Activated T-cell treated with anti-CD3 and anti-CD28 coated beads, Interleukin-2, amount 50 U/mL, for 48 hours (primary cell): ENCODE measurements around the gene ODAD2.
A peak's percentile ranks its signal among the peaks of the same experiment; 100 is the strongest.
"Not testable (repeated sequence)": the region's sequence is repeated elsewhere in the genome, so short reads cannot be mapped to it uniquely, and the experiment has no call there.

ENCODE experiments used
- DNase-seq, 2 experiments: peaks; one replicate each; pipeline ENCODE4 v3.0.0-alpha.2; 2020

Gene ODAD2

DNA sequence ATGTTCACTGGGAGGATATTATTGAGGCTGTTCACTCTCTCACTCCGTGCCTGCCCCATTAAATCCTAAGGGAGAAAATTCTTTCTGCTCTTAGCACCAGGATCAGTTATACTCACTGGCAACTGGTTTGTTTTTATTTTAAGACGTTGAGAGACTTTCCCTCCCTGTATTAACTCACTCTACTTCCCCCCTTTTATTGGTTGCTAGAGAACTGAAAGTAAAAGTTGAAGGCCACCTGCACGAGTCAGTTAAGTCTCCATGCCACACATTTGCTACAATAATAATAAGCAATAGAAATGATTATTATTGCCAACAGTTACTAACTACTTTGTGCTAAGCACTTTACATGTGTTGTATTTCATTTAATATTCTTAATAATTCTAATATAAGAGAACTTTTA lies 40.5 kb downstream of the ODAD2 start:
- DNase-seq: not testable (repeated sequence)

DNA sequence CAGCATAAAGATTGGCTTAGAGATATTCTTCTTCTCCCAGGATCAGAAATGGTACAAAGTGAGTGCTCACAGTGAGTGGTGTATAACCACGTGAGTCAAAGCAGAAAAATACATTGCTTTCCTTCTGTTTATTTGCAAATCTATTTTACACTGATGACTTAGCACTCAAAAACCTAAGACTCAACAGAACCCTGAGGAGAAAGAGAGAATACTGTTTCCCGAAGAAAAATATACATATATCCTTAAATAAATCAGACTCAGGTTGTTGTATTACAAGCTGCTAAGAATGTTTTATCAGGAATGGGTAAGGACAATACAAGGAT lies 48.7 kb downstream of the ODAD2 start:
- no peak for DNase-seq

DNA sequence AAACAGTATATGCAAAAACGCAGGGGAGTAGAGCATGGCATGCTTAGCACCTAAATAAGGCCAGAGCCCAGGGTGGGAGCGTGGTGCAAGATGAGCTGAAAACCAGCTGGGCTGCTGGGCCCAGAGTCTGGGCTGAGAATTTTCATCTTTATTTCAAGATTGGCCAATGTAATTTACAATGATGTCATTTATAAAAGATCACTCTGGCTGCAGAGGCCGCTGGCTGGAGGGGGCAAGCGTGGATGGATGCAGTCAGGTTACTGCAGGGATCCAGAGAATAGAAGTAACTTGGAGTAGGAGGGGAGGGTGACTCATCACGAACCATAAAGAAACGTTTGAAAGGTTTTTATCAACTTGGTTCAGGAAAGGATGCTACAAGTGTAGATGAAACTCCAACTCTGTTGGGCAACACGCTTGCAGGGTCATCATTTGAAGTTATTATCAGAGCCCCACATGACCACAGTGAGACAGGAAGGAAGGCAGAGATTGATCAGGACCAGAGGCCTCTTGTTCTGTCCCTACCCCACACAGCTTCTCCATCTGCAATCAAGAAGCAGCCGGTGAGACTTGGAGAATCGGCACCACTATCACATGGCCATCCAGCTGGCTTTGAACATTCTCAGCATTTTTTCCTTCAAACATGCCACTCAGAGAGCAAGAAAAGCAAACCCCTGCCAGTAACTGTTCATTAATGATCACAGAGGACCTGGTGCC lies 49.2 kb downstream of the ODAD2 start:
- DNase-seq: no peak

DNA sequence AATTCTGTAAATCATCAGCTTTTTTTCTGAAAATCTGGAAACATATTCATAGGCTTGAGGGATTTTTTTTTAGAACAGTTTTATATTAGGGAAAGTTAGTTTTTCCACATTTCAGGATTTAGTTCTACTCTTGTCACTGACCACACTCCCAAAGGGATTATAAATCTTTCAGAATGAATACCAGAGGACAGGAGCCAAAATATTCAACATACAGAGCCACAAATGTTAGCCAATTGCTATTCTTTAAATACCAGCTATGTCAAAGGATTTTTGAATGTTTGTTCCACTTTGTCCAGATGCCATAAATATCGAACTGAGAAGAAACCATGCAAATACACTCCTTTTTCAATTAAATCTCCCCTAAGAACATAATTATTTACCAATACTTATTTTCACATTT lies 50.7 kb downstream of the ODAD2 start:
- no peak for DNase-seq

DNA sequence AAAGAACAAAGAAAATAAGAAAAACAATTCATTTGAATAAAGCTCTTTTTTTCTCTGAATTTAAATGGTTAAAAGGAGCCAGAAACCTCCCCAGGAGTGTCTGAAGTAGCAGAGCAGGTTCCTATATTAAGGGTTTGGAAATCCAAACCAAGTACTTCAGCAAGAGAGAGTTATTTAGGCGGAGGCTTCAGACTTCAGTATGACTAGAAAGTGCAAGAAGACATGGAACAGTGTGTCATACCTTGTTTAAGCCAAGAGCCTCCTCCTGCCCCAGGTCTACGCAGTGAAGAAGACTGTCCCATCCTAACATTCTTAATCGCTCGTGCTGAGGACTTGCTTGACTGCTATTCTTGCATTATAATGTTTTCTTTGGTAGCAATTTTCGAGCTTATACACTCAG lies 51.3 kb downstream of the ODAD2 start:
- DNase-seq: no peak

DNA sequence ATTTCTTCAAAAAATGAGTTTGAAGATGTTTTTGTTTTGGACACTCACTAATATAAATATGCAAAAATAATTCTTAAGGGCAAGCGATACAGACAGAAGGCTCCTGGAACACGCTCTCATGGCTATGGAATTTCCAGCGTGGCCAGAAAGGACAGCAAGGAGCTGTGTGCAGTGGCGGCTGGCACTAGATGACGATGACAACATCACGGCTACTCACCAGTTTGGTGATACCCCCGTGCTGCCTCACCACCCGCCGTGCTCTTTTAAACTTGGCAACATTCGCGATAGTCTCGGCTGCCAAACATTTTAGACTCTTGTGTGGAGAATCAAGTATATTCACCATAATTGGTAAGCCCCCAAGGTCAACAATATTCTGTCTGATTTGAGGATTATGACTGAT lies 54.9 kb downstream of the ODAD2 start:
- DNase-seq: no peak

DNA sequence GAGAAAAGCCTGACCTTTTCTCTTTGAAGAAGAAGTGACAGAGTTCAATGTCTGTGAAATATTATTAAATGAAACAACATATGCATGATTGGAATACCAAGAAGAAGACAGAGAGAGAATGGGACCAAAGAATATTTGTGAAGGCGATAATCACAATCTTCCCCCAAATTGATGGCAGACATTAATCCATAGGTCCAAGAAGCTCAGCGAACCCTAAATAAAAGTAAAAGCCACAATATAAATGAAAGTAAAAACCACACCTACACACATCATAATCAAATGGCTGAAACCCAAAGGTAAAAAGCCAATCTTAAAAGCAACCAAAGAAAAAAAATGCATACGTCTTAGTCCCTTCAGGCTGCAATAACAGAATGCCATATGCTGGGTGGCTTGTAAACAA lies 84.0 kb downstream of the ODAD2 start:
- no peak for DNase-seq

DNA sequence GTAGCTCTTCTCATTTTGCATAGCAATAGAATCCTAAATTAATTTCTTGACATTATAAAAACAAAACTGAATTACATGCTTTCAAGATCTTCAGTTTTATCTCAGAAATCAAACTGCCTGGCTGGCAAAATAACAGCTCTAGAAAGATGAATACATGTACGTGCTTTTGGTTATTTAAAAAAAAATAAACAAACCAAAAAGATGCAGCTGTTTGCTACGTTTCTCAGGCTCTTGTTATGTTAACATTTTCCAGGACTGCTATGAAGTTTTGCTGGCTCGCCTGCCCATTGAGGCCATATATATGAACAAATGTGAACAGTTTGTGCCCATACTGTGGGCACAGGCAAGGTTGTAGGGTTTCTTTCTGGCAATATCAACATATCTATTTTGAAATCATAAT lies 86.6 kb downstream of the ODAD2 start:
- DNase-seq: no peak

DNA sequence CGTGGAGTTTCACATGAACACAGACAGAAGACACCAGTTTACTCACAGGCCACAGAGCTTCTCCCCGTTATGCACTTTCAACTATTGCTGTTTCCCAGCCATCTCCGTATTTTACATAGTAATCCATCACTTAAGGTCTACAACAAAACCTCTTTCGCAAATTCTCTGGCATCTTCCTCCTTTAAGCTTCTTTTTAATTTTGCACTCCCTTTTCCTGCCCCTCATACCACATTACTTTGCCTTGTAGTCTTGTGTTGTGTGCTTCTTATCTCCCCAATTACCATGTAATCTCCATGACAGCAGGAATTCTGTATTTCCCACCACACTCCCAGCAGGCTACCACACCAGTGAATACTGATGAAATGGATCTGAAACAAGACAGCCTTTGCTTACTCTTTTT lies 87.3 kb downstream of the ODAD2 start:
- no peak for DNase-seq

DNA sequence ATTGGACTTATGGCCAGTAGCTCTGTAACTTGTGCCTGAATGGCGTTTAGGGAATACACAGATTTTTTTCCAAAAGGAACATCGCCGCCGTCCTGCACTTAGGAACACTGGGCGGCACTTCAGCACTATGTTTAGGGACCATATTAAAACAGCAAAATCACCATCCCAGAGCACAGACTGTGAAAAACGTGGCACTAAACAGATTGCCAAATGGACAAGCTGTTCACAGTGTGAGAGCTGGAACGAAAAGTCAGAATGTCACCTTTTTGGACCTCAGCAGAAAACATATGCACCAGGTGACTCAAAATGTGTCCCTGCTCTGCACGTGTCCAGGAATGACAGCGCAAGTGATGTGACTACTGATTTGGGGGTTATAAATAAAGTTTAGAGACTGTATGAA lies 87.9 kb downstream of the ODAD2 start:
- DNase-seq: no peak

DNA sequence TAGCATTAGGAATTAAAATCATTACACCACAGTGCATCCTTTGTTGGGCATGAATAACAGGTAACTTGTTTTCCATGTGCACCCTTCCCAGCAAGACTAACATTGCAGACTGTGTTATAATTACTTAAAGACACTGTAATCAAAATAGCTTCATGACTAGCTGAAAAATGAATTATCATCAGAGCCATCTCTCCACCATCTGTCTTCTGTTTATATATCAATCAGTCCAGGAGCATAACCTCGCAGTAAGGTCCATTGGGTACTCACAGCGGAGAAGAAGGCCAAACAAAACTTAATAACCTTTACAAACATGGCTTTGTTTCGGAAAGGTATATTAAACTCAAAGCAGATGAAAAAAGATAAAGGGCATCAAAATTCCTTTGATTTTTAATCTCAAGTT lies 90.6 kb downstream of the ODAD2 start:
- no peak for DNase-seq

DNA sequence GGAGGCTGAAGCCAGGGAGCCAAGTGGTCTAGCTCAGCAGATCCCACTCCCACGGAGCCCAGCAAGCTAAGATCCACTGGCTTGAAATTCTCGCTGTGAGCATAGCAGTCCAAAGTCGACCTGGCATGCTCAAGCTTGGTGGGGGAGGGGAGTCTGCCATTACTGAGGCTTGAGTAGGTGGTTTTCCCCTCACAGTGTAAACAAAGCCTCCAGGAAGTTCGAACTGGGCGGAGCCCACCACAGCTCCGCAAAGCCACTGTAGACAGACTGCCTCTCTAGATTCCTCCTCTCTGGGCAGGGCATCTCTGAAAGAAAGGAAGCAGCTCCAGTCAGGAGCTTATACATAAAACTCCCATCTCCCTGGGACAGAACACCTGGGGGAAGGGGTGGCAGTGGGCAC lies 99.4 kb downstream of the ODAD2 start:
- DNase-seq: peak in 1 of 2 experiments; percentile 16

DNA sequence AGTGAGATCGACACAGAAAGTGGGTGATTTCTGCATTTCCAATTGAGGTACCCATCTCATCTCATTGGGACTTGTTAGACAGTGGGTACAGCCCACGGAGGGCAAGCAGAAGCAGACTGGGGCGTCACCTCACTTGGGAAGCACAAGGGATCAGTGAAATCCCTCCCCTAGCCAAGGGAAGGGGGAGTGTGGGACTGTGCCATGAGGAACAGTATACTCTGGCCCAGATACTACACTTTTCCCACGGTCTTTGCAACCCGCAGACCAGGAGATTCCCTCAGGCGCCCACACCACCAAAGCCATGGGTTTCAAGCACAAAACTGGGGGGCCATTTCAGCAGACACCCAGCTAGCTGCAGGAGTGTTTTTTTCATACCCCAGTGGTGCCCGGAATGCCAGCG lies 99.8 kb downstream of the ODAD2 start:
- DNase-seq: no peak

DNA sequence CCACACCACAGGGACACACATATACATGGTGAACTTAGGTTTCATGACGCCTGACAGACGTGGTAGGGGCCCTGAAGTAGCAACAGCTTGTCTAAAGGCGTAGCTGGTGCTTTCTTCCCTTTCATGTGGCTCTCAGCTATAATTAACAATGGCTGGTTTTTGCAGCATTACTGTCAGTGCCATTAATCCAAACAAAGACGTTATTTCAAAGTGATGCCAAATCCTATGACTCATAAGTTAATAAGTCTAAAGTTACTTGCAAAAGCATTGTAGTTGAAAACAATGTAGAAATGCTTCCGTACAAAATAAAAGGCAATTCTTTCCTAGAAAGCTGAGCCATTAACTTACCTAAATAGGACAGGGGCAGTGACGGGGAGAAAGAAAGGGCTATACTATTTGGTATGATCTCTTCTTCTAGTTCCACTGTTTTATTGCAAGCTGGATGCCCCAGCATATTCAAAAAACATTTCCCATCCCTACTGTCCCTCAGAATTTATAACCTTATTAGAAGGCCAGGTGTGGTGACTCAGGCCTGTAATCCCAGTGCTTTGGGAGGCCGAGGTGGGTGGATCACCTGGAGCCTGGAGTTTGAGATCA lies 105.4 kb downstream of the ODAD2 start:
- no peak for DNase-seq

DNA sequence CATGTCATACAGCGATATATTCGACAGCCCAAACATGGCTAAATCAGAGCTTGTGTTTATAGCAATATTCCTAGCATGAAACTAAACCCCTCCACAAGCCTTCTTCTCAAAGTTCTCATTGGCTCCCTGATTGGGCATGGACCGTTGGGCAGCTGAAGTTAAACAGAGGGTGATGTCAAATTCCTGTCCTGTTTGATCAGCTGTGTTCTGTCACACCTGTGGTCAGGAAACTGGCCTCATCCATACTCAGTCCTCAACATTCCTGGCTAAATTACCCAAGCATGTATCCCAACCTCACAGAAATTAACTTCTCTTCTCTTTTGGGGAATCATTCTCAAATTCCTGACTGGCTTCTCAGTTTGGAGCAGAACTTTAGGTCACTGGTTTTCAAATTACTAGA lies 107.9 kb downstream of the ODAD2 start:
- no peak for DNase-seq

DNA sequence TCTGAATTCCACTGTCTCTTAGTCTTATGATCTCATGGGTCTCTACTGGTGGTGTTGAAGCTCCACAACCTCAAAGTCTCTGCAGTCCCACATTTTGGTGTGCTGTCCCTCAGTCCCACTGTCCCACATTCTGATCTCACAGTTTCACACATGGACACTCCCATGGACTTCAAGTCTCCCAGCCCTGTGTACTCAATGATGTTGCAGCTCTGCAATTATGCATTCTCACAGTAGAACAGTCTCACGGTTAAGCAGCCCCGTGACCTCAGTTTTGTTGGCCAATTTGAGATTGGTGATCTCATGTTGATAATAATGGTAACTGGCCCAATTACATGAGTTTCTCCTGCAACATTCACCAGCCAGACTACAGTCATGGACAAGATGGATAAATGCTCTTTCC lies 109.4 kb downstream of the ODAD2 start:
- DNase-seq: no peak

DNA sequence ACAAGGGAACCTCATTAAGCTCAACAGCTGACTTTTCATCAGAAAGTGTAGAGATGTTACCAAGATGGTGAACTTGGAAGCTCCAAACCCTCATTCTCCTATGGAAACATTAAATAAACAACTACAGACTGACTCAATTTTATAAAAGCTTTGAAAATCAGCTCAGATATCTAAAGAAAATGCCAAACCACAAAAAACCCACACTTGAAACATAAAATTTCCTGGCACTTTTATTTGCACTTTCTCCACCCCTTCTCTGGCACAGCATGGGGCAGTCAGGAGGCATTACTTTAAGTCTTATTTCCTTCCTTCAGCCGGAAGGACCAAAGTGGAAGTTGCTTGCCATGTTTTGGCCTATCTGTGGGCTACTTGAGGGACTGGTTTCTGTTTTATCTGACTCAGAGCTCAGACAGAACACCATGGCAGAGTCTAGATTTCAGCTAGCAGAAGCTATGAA lies 114.7 kb downstream of the ODAD2 start:
- no peak for DNase-seq

DNA sequence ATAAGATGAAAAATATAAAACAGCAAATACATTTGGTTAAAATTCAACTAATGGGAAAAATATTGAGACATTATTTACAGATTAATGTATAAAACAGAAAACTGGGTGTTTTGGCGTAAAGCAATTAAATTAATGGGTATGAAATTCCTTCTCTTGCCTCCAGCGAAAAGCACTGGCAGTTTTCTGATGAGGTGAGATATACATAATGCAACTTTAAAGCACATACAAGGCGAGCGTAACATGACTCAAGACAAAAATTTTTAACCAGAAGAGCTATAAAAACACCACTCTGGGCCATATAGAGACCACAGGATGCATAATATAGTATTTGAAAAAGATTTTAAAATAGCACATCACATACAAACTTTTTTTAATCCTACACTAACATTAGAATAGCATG lies 120.6 kb downstream of the ODAD2 start:
- no peak for DNase-seq

DNA sequence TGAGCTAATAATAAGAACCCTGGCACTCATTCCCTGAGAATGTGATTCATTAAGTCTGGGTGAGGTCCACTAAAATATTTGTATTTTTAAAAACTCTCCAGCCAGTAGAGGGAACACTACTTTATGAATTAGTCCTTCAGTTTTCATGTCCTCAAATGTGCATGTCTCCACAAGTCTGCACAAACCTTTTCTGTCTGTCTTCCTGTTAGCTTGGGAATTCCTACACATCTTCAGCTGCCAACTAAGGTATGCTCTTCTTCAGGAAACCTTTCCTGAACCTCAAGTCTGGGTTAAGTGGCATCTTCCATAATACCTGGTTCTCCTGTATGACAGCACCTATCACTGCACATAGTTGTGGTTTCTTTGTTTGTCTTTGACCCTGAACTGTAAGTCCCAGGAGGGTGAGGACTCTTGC lies 133.7 kb downstream of the ODAD2 start:
- DNase-seq: no peak

DNA sequence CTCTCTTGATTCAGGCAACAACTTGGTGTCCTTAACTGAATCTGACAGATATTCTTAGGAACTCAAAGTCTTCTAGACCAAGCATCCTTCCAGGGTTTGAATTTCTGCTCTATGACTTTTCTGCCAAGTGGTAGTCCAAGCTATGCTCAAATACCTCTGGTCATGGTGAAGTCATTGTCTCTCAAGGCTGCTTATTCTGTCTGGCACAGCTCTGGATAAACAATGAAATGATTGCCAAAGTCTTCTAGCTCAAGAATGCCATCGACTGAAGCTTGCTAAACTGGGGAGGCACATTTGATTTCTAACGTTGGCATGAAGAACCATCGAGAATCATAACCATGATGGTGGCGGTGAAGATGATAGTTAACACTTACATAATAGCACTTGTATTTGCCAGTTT lies 137.1 kb downstream of the ODAD2 start:
- DNase-seq: no peak

DNA sequence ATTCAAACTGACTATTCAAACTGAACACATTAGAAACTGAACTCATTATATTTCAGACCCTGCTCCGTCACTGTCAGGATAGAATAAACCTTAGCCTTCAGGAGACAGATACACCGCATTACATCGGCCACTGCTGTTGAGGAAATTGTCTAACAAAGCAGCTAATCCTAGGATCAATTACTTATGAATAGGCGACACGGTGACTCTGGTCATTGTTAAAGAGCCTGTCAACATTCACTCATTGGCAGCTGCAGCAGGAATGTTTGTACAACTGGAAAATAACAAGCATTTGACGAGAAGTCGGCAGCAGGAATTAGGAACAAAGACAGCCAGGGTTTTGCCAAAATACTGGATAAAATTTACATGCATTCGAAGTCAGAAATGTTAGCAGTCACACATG lies 141.3 kb downstream of the ODAD2 start:
- DNase-seq: no peak

DNA sequence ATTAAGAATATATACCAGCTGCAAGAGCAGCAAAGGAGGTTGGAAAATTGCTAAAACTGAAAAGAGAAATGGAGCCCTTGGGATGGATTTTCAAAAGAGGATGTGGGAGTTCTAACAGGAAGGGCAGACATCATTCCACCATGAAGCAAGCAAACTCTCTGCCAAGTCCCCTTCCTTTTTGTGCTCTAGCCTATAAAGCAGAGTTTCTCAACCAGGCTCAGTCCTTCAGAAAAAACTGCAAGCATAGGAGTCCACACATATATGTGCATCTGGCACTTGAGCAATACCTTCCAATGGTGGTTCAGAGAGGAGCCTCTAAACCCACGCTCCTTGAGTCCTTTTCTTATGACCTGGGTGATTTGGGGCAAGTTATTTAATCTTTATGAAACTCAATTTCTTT lies 154.7 kb downstream of the ODAD2 start:
- DNase-seq: no peak

DNA sequence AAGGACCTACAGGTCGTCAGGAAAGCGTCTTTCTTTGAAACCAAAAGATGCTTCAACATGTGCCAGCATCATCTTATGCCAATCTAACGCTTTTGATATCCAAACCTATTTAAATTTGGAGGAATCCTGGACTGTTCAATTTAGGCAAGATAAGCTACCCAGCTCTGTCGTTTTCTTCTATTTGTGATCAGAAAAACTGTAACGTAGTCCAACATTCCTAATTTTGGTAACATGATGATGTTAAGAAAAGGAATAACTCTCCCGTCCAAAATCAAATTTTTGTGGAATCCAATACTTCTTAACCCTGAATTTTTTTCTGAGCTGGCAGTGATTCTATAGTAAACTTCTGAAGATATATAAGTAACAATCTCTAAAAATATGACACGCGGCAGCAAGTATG lies 160.0 kb downstream of the ODAD2 start:
- no peak for DNase-seq

DNA sequence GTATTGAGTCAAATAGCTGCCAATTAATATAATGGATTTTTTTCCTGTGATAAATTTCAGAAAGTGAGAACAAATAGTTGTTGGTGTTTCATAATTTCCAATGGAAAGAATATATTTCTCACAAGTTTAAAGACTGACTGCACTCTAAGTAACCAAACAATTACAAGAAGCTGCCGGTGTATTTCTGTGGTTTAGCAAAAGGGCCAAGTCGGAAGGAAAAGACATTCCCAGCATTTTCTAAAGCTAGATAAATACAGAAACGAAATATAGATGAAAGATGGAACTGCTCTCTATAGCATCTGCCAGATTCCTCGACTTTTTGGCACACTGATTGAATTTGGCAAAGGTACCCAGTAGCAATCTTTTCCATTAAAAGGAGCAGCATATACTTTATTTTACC lies 160.5 kb downstream of the ODAD2 start:
- DNase-seq: no peak

DNA sequence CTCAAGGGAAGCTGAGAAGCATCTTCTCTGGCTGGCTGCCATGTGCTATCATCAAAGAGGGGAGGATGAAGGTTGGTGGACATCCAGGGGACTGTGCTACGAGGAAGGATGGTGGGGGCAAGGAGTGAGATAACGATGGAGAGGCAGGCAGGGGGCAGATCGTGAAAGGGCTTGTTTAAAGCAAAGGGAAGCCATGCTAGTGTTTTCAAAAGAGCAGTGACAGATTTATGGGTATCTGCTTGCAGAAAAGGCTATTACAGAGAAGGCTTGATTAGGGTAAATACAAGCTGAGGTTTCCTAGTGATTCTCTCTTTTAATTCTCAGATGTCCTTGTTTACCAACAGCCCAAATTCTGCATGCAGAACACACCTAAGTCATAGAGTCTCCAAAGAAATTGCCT lies 164.4 kb downstream of the ODAD2 start:
- no peak for DNase-seq
